GM18502 (cell line): ENCODE results near the gene FRMPD4.

ENCODE experiments used
- ATAC-seq: cut with Tn5 transposase; IDR thresholded peaks from one replicate; pipeline ENCODE4 v1.9.1; 2021; ENCODE audit warnings: mild to moderate bottlenecking; ENCODE audit not compliant: unreplicated experiment, poor library complexity

Gene FRMPD4

GRCh38 chrX:12595720-12596119, 457.4 kb downstream of the FRMPD4 start:
- no peak for ATAC-seq

GRCh38 chrX:12610079-12610478, 471.8 kb downstream of the FRMPD4 start:
- no peak for ATAC-seq

- no peak for ATAC-seq
These were observed 473.2 kb downstream of the FRMPD4 start for GRCh38 chrX:12611471-12611870.

- no peak for ATAC-seq
These were observed 476.0 kb downstream of the FRMPD4 start for GRCh38 chrX:12614266-12614665.

GRCh38 chrX:12615061-12615460, 476.8 kb downstream of the FRMPD4 start:
- no peak for ATAC-seq

GRCh38 chrX:12617241-12617640, 479.0 kb downstream of the FRMPD4 start:
- ATAC-seq = no peak

- no peak for ATAC-seq
These were observed 509.0 kb downstream of the FRMPD4 start for GRCh38 chrX:12647230-12647629.

GRCh38 chrX:12648995-12649394, 510.7 kb downstream of the FRMPD4 start:
- ATAC-seq = no peak

GRCh38 chrX:12657433-12657832, 519.2 kb downstream of the FRMPD4 start:
- ATAC-seq = no peak

GRCh38 chrX:12657881-12658280, 519.6 kb downstream of the FRMPD4 start:
- ATAC-seq = peak; percentile 84

GRCh38 chrX:12661464-12661863, 523.2 kb downstream of the FRMPD4 start:
- no peak for ATAC-seq

GRCh38 chrX:12672367-12673106, 534.3 kb downstream of the FRMPD4 start:
- no peak for ATAC-seq

GRCh38 chrX:12673487-12673886, 535.2 kb downstream of the FRMPD4 start:
- no peak for ATAC-seq

GRCh38 chrX:12679522-12679921, 541.2 kb downstream of the FRMPD4 start:
- ATAC-seq = no peak

- ATAC-seq = no peak
These were observed 542.8 kb downstream of the FRMPD4 start for GRCh38 chrX:12681047-12681446.

GRCh38 chrX:12685541-12685940, 547.3 kb downstream of the FRMPD4 start:
- ATAC-seq = no peak

GRCh38 chrX:12686331-12686730, 548.1 kb downstream of the FRMPD4 start:
- no peak for ATAC-seq

GRCh38 chrX:12690646-12691045, 552.4 kb downstream of the FRMPD4 start:
- ATAC-seq = no peak

- ATAC-seq = no peak
These were observed 555.5 kb downstream of the FRMPD4 start for GRCh38 chrX:12693754-12694153.

- no peak for ATAC-seq
These were observed 562.5 kb downstream of the FRMPD4 start for GRCh38 chrX:12700745-12701144.

- peak; percentile 58 for ATAC-seq
These were observed 563.4 kb downstream of the FRMPD4 start for GRCh38 chrX:12701628-12702027.

- ATAC-seq = no peak
These were observed 564.3 kb downstream of the FRMPD4 start for GRCh38 chrX:12702509-12703091.
